Fibroblast of peridontal ligament (primary cell): ENCODE results near the gene RPLP1.

Source experiments
- DNase-seq: peaks from one replicate; pipeline ENCODE4 v3.0.0-alpha.2; 2010; ENCODE audit errors: extremely low read depth

RPLP1 gene

DNA sequence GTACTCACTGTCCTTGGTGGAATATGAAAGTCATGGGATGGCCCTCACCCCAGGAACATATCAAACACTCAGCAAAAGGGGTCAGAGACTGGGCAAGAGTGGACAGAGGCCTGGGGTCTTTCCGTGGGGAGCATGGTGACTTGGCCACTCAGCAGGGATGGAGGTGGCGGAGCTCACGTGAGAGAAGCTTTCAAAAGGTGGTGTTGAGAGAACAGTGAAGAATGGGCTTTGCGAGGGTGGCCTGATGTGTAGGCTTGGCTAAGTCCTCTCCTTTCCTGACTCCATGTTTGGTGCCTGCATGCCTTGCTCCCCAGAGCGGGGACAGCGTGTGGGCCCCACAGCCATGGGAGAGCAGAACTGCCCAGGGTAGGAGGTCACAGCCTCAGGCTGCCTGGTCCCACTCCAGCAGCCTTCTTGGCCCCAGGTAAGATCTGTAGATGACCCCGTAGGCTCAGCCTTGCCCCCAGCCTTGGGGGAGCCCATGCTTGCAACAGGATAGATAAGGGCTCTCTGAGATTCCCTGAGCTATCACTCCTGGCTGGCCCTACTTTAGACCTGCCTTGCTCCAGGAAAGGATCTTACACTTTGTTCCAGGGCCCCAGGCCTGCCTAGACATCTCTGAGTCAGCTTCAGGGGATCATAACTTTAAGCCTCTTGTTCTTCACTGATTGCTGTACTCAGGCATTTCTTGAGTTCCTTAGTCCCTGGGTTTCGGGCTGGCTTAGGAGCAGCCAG is 17.0 kb downstream of the RPLP1 start:
- DNase-seq, result no peak

DNA sequence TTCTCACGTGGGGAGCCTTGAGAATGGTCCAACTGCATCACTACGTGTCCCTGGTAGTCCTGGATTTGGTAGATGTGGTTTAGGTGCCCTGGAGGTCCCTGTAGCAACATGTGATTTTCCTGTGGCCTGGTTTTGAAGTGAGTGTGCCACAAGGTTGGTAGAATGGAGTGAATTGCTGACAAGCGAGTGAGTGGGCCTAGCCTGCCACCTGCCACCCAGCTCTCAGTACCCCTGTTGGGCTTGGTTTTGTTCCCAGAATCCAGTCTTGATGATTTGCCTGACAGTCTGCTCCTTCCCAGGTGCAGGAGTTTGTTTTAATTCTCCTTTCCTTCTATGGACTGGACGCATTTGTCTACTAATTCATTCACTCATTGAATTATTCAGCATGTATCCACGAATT is 19.4 kb downstream of the RPLP1 start:
- no peak for DNase-seq

DNA sequence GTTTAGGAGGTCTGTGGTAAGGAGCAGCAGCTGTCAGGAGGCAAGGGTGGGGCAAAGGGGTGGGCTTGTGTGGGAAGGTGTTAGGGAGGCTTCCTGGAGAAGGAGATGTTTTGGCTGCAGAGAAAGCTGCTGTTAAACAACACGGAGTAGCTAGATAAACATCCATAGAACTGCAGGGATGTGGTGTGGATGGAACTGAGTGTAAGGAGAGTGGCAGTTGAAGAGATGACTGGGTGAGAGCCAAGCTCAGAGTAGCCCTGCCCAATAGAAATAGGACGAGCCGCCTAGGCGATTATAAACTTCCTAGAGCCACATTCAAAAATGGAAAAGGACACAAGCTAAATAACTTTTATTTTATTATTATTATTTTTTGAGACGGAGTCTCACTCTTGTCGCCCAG is 19.9 kb downstream of the RPLP1 start:
- no peak for DNase-seq

DNA sequence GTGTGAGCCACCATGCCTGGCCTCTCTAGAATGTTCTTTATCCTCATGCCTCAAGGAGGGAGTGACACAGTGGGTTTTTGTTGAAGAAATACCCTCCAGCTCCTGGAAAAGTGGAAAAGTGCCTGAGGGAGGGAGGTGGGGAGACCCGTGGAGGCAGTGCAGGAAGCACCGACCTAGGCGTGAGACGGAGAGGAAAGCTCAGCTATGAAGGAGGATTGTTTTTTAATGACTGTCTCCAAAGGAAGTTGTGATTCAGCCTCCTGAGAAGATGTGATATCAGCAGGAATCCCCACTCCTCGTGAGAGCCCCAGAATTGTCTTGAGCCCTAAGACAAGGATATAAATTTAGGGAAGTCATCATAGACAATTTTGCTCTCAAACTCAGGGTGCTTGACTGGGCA is 21.7 kb downstream of the RPLP1 start:
- no peak for DNase-seq

DNA sequence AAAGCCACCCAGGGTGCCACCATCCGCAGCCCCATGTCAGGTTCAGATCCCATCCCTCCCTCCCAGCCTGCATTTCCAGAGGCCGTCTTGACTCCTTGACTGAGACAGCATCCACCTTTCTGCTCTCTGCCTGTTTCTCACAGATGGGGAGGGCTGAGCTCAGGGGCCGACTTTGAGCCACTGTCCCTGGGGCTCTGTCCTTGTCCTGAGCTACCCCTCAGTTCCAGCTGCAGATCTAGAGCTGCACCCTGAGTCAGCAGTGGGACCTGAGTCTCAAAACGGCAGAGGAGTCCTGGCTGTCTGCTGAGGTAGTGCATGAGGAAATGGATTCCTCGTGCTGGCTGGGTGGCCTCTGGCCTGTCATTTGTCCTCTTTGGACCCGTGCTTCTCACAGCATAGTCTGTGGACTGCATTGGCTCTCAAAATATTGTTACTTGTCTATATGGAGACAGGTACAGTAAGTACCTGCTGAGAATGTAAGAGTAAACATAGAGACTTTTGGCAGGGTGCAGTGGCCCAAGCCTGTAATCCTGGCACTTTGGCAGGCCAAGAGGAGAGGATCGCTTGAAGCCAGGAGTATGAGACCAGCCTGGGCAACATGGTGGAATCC is 22.3 kb downstream of the RPLP1 start:
- DNase-seq, result no peak

DNA sequence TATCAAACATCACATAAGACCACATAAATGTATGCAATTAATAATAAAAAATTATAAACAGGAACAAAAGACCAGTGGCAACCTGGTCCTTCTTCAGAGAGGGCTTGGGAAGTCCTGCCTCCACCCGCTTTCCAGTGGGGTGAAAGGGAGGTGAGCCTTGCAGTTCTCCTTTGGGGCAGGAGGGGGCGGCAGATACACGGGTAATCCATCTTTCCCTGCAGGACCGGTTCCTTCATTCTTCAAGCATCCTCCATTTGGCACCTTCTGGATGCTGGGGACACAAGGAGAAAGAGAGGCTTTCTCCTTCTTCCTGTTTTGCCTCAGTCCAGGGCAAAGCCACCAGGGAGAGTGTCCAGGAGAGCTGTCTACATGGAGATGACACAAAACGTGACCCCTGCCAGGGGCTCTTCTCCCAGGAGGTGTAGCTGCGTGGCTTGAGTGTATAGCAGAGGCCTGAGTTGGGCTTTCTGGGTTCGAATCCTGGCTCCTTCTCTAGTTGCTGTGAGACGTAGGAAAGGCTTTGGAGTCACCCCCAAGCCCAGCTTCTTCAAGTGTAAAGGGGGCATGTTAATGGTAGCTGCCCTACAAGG is 23.2 kb downstream of the RPLP1 start:
- peak; percentile 71 for DNase-seq

DNA sequence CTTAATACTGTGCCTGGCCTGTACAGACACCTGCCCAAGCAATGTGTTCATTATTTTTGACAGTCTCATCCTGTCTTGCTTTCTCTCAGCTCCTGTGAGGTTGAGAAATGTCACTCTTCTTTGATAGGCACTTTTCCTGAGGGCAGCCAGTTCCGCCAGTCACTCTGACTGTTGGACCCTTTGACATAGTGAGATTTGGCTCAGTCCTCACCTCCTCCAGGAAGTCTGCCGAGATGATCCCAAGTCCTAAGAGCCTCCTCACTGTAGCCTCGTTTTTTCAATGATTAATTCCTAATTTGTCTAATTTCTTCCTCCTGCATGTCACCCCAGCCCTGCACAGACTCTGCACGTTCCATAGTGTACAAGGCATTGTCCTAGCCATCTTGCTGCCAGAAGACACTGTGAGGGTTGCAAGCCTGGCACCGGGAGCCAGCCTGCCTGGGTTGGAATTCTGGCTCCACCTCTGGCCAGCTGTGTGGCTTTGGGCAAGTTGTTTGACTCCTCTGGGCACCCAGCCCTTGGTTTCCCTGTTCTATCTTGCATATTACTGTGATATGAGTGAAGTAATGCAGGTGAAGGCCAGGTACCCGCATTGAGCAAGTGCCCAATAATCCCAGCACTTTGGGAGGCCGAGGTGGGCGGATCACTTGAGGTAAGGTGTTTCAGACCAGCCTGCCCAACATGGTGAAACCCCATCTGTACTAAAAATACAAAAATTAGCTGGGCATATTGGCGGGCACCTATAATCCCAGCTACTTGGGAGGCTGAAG is 24.3 kb downstream of the RPLP1 start:
- DNase-seq, result no peak

DNA sequence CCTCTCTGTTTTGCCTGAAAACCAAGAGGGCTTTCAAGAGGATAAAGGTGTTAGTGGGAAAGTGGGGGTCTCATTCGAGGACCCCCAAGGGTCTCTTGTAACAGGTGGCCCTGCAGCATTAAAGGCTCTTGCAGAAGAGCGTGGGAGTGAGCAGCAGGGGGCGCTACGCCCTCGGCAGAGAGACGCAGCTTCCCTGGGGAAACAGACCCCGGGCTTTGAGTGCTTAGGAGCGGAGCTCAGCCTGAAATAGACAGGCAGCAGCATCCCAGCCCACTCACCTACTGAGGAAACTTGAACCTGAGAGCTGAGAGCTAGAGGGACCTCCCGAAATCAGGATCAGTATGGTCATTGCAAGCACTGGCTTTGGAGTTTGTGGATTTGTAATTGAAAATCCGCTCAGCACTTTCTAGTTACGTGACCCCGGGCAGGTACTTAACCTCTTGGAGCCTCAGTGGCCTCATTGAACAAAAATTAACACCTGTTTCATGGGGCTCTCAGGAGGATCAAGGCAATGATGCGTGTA is 25.7 kb downstream of the RPLP1 start:
- DNase-seq, result peak; percentile 34

DNA sequence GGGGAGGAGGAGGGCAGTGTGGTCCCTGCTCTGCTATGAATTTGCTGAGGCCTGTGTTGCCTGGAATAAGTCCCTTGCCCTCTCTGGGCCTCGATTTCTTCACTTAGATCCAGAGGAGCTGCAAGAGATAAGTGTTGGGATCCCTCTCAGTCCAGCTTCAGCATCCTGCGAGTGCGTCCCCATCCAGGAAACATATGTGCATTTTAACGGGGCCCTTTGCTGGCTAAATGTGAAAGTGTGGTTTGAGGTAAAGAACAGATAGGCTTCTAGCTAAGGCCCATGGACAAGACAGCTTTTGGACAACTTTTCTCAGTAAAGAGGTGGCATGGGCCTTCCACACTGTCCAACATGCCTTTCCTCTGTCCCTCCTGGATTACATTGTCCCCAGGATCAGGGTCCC is 26.5 kb downstream of the RPLP1 start:
- DNase-seq, result no peak

DNA sequence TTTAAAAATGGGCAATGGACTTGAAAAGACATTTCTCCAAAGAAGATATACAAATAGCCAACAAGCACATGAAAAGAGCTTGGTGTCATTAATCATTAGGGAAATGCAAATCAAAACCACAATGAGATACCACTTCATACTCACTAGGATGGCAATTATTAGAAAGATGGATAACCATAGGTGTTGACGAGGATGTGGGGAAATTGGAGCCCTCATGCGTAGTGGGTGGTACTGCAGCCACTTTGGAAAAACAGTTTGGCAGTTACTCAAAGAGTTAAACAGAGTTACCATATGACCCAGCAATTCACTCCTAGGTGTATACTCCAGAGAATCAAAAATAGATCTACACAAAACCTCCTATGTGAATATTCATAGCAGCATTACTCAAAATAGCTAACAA is 27.4 kb downstream of the RPLP1 start:
- no peak for DNase-seq

DNA sequence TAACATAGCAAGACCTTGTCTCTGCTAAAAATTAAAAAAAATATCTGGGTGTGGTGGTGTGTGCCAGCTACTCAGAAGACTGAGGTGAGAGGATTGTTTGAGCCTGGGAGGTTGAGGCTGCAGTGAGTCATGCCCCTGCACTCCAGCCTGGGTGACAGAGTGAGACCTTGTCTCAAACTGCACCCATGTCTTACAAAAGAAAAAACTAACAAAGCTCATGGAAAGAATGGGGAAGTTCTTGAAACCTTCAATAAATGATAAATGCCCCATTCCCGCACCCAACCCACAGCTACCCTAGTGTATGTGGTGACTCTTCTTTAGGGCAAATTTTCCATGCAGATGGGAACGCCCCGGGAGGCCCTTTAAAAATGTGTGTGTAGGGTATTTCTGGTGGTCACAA is 28.3 kb downstream of the RPLP1 start:
- DNase-seq, result no peak

DNA sequence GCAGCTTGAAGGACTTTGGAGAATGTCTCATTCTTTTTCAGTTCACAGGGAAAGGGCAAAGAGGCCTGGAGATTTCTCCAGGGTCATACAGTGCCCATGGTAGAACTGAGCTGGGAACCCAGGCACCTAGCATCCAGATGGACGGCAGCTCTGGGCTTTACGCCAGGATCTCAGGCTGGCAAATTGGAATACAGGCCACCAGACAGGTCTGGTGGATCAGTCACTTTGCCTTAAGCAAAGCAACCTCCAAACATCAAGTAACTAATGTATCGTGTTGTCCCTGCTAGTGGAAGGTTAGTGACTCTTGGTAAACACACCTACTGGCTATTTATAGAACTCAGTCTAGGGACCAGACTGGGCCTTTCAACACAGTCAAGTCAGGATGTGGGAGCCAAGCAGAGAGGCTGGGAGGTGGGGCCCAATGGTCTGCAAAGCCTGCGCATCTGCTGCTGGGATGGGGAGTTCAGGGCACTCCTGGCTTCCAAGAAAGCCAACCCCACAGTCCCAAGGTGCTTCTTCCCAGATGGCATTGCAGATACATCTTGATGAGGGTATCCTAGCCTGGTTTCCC is 30.2 kb downstream of the RPLP1 start:
- no peak for DNase-seq

DNA sequence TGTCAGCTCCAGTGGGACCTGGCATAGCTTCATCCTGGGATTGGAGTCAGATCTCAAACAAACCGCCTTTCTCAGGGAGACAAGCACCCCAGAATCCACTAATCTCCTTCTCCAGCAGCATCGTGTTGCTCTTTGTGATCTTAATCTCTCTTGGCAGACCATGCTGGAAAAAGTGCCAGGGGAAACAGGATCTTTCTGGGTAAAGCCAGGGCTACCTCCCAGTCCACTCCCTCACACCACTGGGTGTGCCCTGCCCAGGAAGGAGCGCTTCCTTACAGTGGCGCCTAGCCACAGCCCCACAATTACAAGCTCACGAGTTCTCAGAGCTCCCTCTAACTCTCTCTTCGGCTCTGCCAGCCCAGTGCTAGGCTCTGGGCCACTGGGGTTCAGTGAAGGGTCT is 32.2 kb downstream of the RPLP1 start:
- no peak for DNase-seq

DNA sequence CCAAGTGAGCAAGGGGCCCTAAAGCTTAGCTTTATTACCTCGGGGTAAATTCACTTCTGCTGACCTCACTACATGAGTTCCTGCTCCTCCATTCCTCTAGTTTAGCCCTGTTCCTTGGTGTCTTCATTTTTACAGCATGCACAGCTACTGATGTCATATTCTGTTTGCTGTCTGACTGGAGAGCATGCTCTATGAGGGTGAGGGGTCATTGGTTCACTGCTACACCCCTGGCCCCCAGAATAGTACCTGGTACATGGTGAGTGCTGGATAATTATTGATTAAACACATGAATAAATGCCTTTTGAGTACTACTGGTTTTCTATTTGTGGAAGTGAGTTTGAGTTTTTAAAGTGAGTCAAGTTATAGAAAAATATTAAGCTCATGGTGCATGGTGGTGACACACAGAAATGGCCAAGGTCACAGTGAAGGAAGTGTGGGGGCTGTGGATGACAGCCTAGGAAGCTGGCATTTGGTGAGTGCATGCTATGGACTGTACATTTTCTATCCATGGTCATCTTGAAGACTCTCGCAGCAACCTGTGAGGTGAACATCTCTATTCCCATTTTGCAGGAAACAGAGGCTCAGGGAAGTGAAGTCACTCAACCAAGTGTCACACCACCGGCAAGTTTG is 34.0 kb downstream of the RPLP1 start:
- DNase-seq, result no peak

DNA sequence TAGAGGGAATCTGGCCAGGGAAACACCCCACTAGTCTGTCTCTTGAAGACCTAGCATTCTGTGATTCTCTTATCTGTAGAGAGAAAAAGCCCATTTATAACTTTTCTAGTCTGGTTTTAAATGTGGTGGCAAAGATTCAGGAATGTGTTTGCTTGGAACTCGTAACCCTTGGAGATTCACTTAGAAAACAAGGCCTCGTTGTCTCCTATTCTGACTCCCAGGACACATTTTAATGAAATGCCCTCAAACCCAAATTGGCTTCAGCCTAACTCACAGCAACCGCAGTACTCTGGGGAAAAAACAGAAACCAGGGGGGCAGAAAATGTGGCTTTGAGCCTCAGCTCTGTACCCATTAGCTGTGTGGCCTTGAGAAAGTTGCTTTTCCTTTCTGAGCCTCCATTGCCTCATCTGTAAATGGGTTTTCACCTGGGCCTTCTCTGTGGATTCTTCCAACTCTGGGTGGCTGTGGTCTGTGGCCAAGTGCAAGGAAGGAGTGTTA is 36.5 kb downstream of the RPLP1 start:
- peak; percentile 48 for DNase-seq

DNA sequence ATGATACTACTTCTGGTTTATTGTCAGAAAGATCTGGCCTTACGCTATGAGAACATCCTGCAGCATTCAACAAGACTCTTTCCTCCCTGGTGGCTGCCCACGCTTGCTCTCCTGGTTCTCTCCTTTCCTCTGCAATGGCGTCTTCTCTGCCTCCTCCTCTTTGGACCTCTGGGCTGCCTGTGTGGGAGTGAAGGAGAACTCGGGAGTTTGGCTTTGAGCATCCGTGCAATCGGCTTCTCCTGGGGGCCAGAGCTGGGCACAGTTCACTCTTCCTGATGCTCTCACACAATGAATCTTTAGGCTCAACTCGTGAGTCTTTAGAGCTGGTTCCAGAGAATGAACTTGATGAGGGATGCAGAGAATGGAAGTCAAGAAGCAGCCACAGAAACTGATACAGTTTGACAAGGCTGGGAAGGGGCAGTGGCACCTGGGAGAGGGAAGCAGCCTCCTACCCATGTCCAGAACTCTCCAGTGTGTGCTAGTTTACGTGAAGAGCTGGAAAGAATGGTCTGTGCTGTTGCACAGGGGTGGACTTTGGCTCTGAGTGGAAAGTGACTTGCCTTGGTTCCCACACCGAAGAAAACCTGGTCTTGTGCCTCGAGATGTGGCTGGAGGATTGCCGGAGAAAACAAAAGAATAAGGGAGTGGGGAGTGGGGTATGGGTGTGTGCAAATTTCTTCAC is 37.9 kb downstream of the RPLP1 start:
- no peak for DNase-seq

DNA sequence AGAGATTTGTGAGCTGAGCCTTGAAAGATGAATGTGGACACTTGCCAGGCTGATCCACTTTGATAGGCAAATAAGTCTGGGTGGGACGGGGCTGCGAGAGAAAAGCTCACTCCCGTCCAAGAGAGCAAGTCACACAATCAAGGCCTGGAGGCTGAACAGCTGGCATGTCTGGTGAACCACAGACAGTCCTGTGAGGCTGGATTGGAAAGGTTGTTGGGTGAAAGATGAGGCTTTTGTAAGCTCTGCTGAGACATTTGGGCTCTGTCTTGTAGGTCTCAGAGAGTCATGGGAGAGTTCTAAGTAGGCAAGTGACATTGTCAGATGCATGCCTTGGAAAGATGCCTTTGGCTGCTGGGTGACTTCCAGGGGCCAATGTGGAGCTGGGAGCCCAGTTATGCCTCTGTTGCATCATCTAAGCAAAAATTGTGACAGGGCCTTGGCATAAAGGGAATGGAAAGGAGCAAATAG is 38.5 kb downstream of the RPLP1 start:
- peak; percentile 18 for DNase-seq

DNA sequence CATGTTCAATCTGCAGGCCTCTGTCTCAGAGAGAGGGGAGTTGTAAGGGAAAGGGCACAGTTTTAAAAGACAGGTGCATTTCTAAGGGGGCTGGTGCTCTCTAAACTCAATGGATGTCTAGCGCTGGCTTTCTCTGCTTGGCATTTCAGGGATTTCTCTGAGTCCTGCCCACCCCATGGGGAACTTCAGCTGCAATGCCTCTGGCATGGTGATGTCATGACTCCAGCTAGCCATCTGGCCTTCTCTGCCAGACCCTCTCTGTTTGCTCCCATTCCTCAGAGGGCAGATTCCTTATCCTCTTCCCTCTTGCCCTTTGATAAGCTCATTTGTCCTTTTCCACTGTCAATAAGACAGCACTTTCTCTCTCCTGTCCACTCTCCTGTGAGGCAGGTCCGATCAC is 40.8 kb downstream of the RPLP1 start:
- no peak for DNase-seq

DNA sequence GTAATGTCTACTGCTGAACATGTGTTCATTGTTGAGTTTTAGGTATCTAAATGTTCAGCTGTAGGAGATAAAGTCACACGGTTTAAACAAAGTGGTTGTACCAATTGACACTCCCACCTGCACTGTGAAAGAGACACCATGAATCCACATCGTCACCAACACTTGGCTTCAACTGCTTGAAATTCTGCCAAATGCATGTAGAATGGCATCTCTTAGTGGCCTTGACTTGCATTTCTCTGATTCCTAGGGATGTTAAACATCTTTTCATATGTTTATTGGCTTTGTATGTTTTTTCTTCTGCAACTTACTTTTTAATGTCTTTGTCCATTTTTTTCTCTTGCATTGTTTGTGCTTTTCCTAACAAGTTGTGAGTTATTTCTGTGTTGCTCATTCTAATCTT is 43.4 kb downstream of the RPLP1 start:
- DNase-seq, result no peak

DNA sequence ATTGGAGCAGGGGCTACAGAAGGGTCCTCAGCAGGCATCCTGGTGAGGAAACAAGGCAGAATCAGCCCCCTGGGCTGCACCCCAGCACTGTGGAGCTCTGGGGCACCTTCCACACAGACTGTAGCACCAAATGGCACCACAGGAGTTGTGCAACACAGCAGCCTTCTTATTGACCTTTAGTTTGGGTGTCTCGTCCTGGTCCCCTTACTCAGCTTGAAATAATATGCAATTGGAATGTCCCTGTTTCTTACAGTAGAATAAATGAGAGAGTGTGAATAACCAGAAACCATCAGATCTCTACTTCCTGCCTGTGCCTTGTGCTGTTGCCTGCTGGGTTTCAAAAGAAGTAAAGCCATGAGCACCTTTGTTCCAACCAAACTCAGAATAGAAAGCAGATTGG is 44.5 kb downstream of the RPLP1 start:
- no peak for DNase-seq

DNA sequence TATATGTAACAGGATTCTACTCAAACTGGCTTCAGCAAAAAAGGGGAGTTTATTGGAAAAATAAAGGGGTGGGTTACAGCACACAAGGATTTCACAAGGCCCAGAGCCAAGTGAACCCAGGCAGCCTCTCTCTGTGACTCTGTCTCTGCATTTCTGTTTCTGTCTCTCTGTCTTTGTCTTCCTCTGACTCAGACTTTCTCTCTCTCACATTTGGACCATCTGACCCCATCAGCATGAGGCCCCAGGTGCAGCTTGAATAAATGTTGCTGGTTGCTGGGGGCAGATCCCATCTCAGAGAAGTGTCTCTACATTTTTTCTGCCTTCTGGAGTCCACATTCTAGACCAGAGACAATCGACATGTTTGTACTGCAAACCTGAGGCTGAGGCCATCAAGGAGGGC is 45.0 kb downstream of the RPLP1 start:
- DNase-seq, result no peak
